Measurements from ENCODE around the gene PIEZO1. TPM values are rescaled to one million over a fixed set of nuclear protein-coding genes. Genes with fewer than 3 reads are reported as not detected.
A peak's percentile ranks its signal among the peaks of the same experiment; 100 is the strongest.

Gene PIEZO1
- total and polyA plus RNA-seq, 9 of the 15 experiments (the other 6 are each of a cell fraction or from before 2014, with no cell fraction given) = 3.6 to 432 (median 131) TPM

DNA sequence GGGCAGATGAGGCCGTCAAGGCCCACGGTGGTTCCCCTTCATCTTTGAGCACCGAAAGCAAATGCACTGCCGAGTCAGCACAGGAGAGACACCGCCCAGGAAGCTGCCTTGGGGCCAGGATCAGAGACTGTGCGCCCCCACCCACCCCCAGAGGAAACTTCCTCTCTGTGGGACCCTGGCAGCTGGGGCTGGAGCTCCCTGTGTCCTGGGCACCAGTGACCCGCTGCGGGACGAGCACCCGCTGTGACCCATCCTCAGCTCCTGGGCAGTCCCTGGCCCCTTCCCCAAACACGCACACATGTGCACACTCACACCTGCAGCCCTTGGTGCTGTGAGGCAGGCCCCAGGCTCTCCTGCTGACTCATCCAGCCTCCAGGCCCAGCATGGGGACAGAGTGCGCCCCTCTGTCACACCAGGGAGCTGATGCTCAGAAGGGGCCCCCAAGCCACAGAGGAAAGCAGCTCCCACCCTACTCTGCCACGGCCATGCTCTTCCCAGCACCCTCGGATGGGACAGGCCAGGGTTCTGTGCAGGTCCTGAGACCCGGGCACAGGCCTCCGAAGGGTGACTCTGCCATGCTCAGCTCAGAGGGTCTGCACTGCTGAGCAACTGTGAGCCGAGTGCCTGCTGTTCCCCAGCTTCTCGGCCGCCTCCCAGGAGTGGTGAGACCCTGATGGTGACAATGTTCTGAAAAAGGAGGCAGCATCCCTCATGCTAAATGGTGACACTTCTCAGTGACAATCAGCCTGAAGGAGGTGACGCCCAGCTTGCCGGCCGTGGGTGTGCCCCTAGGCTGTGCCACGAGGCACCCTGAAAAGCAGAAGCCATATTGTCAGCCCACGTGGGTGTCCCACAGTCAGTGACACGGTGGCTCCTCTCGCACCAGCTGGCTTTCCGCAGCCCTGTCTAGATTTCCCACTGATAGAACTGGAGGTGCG lies 3.6 kb downstream of the PIEZO1 start (continued):
- TF ChIP-seq PREB (CRISPR knock-in tag; IDR thresholded peaks at IDR 0.05) (no peak), OTX1 (CRISPR knock-in tag; IDR thresholded peaks at IDR 0.05) (no peak), CHD2 (IDR thresholded peaks at IDR 0.05; ENCODE audit: low read depth, low read length) (no peak), FOS (IDR thresholded peaks at IDR 0.05; ENCODE audit: extremely low read depth, insufficient read length) (no peak), L3MBTL2 (IDR thresholded peaks at IDR 0.05) (peak; percentile 22; the same call in 1 of the 2 replicates), RFX5 (IDR thresholded peaks at IDR 0.05; ENCODE audit: low read depth, low read length) (no peak), MCM2 (IDR thresholded peaks at IDR 0.05; ENCODE audit: low read depth) (no peak), TSC22D4 (tag; IDR thresholded peaks at IDR 0.05) (no peak), MAFF (IDR thresholded peaks at IDR 0.05; ENCODE audit: low read length) (peak; percentile 4; the same call in 1 of the 2 replicates), CBX3 (IDR thresholded peaks at IDR 0.05; ENCODE audit: borderline replicate concordance in 1 of 2, low read length in 2 of 2) (no peak), ZNF398 (CRISPR knock-in tag; IDR thresholded peaks at IDR 0.05) (no peak), ZNF644 (tag; IDR thresholded peaks at IDR 0.05; ENCODE audit: low read depth) (no peak), EWSR1 (IDR thresholded peaks at IDR 0.05; ENCODE audit: borderline replicate concordance, low read depth, partially characterized antibody) (no peak), KLF13 (tag; IDR thresholded peaks at IDR 0.05; ENCODE audit: borderline replicate concordance, low read depth) (peak; percentile 47; the same call in 1 of the 2 replicates)
- TF ChIP-seq, protein P1, sequence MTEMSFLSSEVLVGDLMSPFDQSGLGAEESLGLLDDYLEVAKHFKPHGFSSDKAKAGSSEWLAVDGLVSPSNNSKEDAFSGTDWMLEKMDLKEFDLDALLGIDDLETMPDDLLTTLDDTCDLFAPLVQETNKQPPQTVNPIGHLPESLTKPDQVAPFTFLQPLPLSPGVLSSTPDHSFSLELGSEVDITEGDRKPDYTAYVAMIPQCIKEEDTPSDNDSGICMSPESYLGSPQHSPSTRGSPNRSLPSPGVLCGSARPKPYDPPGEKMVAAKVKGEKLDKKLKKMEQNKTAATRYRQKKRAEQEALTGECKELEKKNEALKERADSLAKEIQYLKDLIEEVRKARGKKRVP (CRISPR knock-in tag; IDR thresholded peaks at IDR 0.05) = peak; percentile 62; the same call in 1 of the 2 replicates
- TF ChIP-seq, protein P2, sequence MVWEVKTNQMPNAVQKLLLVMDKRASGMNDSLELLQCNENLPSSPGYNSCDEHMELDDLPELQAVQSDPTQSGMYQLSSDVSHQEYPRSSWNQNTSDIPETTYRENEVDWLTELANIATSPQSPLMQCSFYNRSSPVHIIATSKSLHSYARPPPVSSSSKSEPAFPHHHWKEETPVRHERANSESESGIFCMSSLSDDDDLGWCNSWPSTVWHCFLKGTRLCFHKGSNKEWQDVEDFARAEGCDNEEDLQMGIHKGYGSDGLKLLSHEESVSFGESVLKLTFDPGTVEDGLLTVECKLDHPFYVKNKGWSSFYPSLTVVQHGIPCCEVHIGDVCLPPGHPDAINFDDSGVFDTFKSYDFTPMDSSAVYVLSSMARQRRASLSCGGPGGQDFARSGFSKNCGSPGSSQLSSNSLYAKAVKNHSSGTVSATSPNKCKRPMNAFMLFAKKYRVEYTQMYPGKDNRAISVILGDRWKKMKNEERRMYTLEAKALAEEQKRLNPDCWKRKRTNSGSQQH (CRISPR knock-in tag; IDR thresholded peaks at IDR 0.05) = 0 out of 2 replicates have a peak, but pooled peaks have one; percentile 38
- TF ChIP-seq, protein P3, sequence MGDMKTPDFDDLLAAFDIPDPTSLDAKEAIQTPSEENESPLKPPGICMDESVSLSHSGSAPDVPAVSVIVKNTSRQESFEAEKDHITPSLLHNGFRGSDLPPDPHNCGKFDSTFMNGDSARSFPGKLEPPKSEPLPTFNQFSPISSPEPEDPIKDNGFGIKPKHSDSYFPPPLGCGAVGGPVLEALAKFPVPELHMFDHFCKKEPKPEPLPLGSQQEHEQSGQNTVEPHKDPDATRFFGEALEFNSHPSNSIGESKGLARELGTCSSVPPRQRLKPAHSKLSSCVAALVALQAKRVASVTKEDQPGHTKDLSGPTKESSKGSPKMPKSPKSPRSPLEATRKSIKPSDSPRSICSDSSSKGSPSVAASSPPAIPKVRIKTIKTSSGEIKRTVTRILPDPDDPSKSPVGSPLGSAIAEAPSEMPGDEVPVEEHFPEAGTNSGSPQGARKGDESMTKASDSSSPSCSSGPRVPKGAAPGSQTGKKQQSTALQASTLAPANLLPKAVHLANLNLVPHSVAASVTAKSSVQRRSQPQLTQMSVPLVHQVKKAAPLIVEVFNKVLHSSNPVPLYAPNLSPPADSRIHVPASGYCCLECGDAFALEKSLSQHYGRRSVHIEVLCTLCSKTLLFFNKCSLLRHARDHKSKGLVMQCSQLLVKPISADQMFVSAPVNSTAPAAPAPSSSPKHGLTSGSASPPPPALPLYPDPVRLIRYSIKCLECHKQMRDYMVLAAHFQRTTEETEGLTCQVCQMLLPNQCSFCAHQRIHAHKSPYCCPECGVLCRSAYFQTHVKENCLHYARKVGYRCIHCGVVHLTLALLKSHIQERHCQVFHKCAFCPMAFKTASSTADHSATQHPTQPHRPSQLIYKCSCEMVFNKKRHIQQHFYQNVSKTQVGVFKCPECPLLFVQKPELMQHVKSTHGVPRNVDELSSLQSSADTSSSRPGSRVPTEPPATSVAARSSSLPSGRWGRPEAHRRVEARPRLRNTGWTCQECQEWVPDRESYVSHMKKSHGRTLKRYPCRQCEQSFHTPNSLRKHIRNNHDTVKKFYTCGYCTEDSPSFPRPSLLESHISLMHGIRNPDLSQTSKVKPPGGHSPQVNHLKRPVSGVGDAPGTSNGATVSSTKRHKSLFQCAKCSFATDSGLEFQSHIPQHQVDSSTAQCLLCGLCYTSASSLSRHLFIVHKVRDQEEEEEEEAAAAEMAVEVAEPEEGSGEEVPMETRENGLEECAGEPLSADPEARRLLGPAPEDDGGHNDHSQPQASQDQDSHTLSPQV (IDR thresholded peaks at IDR 0.05) = peak; percentile 89
